HG03558 (cell line): Measurements from ENCODE around the gene IL26.

Source experiments
- ATAC-seq: cut with Tn5 transposase; IDR thresholded peaks from one replicate; pipeline ENCODE4 v1.9.1; 2021; ENCODE audit warnings: moderate number of reproducible peaks; ENCODE audit not compliant: unreplicated experiment; ENCODE audit errors: extremely low read depth

IL26 gene, protein sequence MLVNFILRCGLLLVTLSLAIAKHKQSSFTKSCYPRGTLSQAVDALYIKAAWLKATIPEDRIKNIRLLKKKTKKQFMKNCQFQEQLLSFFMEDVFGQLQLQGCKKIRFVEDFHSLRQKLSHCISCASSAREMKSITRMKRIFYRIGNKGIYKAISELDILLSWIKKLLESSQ

DNA sequence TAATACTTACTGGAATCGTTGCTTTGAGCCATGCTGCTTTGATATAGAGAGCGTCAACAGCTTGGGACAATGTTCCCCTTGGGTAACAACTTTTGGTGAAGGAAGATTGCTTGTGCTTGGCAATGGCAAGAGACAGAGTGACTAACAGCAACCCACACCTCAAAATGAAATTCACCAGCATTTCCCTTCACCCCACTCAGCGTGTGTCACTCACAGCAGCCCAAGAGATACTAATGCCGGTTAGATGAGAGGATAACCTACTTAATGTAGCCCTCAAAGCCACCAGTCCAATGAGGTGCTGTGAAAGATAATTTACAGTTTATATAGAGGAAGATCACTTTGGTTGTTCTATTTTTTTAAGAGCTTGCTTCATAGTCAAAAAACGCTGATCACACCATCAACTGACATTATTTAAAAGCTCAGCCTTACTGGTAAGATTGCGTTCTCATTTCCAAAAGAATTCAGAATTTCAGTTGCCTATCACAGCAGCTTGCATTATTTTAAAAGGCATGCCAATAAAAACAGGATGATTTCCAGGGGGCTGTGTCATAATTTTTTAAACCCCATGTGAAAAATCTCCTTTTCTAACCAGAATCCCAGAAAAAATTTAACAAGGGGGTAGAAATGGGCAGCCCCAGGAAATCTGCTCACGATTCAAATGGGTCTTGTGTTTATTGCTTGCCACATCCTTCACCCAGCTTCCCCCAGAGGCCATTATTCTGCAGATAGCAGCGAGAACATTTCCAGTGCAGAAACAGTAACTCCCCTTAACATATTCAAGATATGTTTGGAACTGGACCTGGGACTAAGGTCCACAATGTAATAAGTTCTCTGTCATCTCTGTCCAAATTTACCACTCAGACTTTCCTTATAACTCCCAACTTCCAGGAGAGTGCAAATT lies at the start of gene IL26:
Gene IL26 (minus strand): TSS at position 235 of the 901 bp plus-strand sequence. CDS start 54 bp downstream, at position 181.
- ATAC-seq = no peak

DNA sequence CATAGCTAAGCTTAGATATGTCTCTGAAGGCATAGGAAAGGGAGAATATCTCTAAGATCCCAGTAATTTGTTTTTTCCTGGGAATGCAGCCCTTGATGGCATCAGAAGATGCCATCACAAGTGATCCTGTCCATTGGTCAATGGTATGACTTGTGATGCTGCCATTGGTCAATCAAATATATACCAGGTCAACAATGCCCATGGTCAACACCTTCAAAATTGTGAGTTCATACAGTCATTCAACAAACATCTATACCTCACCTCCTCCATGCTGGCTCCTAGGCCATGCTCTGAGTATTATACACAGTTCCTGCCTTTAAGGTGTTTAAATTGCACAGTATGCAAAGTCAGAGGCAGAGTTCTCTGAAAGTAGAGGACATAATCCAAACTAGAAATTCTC lies 47.1 kb upstream of the IL26 start:
- ATAC-seq = no peak

DNA sequence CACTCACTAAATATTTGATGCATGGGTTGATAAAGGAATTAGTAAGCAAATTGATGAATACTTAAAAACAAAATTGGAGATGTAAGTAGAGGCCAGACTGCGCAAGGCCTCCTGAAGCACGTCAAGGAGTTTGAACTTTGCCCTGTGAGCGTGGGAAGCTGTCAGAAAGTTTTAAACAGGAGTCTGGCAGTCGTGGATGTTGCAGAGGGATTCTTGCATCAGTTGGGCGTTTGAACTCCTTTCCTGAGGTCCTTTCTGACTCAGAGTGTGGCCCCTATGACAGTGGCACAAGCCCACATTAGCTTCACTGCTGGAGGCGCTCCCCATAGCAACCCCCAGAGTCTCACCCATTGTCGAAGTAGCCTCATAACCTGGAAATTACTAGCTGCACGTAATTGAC lies 45.7 kb upstream of the IL26 start:
- ATAC-seq = no peak

DNA sequence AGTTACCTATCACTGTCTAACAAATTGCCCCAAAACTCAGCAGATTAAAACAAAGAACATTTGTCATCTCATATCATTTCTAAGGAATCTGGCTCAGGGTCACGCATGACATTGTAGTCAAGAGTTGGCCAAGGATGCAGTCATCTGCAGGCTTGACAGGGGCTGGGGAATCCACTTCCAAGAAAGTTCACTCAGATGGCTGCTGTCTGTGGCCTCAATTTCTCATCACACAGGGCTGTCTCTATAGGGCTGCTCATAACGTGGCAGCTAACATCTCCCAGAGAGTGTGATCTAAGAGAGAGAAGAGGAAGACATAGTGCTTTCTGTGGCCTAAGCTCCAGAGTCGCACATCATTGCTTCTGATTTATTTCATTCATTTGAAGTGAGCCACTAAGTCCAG lies 44.7 kb upstream of the IL26 start:
- no peak for ATAC-seq

DNA sequence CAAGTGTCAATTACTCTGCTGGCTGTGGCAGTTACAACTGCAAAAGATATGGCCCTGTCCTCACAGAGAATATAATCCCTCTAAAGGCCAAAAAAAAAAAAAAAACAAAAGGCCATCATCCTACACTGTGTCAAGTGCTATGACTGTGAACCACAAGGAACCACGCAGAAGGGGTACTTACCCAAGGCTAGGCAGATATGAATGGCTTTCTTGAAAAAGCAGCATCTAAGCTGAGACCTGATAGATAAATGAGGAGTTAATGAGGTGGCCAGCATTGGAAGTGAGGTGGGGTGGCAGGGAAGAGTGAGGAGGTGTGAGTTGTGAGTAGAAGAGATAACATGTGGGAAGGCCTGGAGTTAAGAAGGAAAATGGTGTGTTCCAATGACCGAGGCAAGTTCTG lies 44.2 kb upstream of the IL26 start:
- ATAC-seq = no peak

DNA sequence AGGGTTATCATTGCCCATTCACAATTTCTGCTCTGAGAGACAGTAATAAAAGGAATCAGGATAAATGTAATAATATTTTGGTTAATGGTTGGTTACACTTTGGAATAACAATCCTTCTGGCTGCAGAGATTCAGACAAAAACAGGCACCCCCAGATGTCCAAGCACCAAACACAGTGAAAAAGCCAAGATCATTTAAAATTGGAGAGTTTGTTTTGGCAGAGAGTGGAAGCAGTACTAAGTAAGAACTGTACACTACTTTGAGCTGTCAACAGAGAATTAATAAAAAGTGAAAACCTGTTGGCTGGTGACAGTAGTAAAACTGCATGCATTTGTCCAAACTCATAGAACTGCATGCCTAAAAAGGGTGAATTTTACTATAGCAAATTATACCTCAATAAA lies 43.4 kb upstream of the IL26 start:
- no peak for ATAC-seq

DNA sequence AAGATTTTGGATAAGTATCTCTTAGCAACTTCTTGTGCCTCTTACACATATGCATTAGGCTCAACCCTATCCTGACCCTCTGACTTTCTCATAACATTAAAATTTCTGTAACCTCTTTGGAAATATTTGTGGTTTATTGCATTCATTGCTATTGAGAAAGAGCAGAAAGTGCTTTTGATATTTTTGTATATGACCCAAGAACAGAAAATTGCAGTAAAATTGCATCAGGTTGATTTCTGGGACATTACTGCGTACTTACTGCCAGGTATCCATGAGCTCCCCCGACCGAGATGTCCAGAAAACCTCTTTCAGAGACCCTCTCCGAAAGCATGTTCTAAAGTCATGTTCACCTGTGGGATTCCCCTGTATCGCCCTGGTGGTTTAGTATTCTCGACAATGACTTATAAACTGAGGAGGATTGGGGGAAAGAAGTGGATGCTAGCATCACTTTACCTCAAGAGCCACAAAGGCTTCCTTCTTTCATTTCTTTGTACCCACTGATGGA lies 42.3 kb upstream of the IL26 start:
- ATAC-seq = no peak

DNA sequence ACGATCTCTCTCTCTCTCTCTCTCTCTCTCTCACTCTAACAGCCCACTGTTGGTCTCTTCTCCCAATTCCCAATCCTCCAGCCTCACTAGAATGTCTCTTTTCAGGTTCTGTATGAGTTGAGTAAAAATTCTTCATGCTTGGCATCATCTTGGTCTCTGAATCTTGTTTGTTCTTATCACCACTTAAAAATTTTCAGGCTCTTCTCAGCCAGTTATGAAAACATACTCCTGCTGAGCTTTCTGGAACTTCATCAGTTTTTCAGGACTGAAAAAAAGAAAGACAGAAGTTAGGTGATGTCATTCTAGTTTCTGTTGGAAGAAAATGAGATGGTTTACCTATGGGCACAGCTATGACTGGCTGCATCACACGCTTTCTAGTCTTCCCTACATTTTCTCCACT lies 39.2 kb upstream of the IL26 start:
- ATAC-seq = no peak

DNA sequence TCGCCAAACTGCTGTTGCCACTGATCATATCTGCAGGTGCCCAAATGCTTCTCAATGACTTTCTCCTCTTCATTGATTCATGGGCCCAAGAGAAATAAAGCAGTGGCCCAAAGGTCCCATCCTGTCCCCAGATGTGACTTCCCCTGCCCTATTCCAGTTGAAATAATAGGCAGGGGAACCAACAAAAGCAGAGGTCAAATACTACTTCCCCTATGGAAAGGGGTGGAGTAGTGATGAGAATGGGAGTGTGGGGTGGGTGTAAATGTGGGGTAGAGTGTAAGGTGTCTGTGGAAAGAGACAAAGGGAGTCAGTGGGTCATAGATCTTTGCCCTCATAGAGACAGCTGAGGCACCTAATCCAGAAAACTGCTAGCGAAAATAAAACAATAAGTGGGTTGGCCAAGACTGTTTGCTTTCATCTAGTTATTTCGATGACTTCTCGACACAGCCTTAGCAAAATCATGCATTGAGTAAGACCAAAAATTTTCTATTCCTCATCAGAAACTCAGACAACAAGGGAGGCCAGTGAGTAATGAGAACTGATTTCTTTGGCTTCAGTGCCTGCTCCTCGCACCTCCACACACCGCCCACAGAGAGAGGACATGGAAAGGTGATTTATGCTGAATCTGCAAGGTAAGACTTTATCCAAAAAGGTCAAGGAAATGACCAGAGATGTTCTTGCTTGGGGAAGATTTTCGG lies 38.7 kb upstream of the IL26 start:
- no peak for ATAC-seq

DNA sequence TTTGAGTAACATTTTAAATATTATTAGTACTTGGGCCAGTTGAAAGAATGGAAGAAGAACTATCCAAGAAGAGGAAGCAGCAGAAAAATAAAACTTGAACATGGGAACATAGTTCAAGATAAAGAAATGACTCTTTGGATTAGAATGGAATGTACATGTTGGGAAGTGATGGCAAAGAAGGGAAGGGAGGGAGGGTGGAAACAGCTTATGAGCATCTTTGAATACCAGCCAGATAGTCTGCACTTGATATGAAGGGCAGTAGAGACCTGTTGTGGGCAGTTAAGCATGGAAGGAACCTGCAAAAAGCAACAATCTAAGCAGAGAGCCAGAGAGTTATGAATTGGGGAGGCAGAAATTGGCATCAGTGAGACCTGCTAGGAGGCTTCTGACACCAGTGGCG lies 37.8 kb upstream of the IL26 start:
- no peak for ATAC-seq

DNA sequence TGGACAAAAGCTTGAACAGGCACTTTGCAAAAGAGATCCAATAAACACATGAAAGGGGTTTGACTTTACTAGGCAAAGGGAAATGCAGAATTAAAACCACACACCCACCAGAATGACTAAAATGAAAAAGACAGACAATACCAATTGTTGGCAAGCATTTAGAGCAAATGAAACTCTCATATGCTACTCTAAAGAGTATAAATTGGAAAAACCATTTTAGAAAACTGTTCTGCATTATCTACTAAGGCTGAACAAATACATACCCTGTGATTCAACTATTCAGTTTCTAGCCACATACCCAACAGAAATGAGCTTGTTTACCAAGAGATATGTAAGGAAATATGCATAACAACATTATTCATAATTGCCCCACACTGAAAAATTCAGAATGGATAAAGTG lies 36.3 kb upstream of the IL26 start:
- no peak for ATAC-seq

DNA sequence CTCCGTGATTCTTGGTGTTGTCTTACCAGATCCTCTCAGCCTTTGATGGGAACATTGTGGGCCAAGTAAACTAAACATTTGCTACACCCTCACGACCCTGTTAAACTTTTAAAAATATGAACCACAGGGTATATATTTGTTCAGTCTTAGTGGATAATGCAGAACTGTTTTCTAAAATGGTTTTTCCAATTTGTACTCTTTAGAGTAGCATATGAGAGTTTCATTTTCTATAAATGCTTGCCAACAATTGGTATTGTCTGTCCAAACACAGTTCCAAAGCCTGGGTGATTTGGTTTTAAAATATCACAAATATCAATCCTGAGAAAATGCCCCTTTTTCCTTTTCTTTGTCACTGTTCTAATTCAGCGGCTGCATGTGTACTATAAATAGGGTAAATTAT lies 34.5 kb upstream of the IL26 start:
- ATAC-seq = no peak

DNA sequence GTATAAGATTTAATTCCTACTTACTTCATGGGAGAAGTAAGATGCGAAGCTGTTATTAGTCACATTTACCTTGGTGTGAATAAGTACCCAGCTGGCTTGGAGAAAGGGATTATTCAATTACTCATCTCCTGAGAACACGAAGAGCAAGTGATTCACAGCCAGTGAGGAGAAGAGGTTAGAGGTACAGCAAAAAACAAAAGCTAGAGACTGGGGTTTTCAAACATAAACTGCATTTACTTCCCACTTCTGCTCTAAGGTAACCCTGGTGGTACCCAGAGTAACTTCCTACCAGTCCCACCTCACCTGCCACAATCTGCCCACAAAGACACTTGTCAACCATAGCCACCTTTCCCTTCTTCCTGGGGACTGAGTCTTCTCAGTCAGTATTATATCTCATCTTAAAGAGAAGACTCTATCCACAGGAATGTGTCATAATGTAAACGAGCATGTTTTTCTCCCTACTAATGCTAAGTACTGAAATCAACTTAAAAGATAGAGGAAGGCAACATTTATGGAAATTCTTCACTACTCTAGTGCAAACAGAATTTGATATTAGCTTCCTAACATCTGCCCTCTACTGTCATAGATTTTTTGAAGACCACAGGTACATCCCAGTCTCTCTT lies 33.8 kb upstream of the IL26 start:
- no peak for ATAC-seq

DNA sequence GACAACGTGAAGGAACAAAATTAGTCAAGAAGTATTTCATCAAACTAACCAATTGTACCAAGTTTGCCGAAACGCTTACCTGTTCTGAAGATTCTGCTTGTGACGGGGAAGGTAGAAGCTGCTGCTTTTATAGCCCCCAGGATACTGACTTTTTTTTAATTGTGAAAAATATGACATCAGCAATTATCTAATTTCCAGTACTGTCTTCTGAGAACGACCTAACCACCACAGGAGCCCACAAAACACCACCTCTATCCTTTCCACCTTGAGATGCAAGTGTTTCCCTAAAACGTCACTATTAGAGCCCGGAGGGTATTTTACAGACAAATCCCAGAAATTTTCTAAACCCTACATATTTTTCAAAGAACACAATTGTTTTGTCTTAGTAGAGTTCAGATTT lies 27.9 kb upstream of the IL26 start, which contains the start of gene IL22:
Gene IL22 (minus strand): TSS at position 101 of the 400 bp plus-strand sequence. CDS start 156 bp downstream, outside the sequence.
- ATAC-seq = no peak

DNA sequence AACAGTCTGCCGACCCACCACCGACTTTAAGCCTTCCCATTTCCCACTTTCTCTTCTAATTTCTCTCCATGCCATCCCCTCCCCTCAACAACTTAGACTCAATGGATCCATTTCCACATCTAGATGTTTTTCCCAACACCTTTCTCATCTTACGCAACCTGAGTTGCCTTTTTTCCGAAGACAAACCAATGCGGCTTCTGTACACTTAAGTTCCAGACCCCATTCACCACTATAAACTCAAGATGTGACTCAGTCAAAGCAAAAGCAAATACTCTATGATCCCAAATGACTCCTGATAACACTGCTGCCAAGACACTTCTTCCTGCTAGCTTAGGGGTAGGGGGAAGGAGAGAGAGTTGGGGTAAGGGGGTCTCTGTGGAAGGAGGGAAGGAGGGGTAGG lies 26.5 kb upstream of the IL26 start:
- no peak for ATAC-seq

DNA sequence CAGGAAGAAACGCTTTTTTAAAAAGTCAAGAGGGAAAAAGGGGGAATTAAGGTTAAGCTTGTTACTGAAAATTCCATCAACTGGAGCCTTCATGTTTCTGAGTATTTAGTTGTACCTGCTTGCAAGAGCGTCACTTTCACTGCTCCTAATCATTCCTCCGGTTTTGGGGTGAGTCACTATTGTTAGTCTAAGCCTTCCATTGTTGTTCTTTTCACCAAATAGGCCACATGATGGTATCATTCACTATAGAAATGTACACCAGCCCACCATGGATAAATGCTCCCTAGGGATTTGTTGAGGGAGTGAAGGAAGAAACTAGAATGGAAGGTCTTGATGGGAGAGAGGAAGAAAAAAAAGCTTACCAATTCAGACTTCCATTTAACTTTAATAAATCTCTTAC lies 24.8 kb upstream of the IL26 start:
- no peak for ATAC-seq

DNA sequence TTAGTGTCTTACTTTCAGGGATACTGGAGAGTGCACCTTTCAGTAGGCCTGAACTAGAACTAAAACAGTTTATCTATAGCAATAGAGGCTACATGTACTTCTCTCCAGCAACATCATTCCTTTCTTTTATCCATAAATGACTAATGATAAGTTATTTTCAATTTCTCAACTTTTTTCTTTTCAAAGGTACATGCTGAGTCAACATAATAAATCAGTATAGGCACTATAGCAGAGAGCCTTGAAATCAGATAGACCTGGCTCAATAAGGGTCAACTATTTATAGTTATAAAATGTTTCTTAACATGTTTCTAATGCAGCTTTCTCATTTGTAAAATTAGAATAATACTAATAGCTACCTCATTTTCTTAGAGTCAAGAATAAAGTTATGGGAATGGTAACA lies 22.2 kb upstream of the IL26 start:
- ATAC-seq = no peak

DNA sequence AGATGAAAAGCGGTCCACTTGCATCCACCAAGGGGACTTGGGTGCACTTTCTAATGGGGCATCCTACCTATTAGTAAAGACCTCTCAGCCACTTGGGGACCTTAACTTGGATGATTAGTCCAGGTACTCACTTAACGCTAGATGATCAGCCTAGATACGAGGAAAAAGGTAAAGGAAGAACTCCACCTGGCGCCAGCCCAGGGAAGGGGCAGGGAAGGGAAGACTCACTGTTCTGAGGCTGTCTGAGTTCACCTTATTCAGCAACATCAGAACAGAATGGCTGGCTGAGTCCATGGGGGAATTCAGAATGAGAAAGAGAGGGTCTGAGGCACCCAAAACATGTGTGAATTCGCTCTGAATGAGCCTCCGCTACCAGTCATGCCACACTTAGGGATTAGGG lies 20.7 kb upstream of the IL26 start:
- no peak for ATAC-seq

DNA sequence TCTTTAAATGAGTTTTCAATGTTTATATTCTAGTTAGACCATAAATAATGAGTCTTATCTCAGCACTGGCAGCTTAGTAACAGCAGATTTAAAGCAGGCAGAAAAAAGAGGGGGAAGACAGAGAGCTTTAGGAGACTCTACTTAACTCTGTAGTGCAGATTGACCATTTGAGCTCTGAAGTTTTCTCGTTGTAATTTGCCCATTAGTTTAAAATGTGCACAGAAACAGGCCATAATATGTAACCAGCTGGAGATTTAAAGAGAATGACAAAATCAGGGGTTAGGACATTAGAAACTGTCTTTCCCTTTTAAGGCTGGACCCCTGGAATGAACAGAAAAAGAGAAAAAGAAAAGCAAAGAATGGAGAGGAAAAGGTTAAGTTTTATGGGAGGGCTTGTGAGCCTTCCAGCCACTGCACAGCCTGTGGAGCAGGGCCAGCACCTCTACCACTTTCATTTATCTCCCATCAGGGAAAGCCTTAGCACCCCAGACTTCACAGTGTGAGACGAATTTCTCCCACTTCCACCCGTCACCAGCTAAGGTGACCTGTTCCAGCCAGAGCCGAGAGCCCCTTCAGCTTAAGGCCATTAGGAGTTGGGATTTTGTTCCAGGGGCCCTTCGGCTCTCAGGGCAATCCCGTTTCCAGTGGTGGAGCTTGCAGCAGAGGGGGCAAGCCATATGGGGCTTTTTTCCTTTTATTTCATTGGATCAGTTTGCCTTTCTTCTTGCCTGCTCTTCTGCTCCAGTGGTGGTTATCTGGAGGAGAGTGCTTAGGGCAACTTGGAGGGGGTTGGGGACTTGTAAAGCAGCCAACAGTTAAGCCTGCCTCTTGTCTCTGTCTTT lies 19.8 kb upstream of the IL26 start:
- no peak for ATAC-seq

DNA sequence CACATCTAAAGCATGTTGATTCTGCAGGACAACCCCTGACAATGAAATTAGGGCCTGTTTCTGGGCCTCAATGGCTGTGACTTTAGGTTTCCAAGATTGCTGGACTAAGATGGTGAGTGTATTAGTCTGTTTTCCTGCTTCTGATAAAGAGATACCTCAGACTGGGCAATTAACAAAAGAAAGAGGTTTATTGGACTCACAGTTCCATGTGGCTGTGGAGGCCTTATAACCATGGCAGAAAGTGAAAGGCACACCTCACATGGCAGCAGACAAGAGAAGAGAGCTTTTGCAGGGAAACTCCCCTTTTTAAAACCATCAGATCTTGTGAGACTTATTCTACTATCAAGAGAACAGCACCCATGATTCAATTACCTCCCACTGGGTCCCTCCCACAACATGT lies 17.2 kb upstream of the IL26 start:
- no peak for ATAC-seq
